Naive thymus-derived CD4-positive, alpha-beta T cell (primary cell): ENCODE data around the gene AKAP13. TPM values are rescaled to one million over a fixed set of nuclear protein-coding genes. Genes with fewer than 3 reads are reported as not detected.

ENCODE experiments used
- ATAC-seq: fragments of 150-1000 bp; cut with Tn5 transposase; 2 replicates; pipeline ENCODE4 v1.10.0; 2021; ENCODE audit warnings: mild to moderate bottlenecking, moderate library complexity
- CTCF ChIA-PET: fragments of 350-600 bp; sonication (Branson Sonifier 250); formaldehyde crosslinking; loops from one replicate; lab custom pipeline; 2021; ENCODE audit warnings: antibody characterized with exemption; lab: Charles Lee
- POLR2A ChIA-PET: fragments of 350-600 bp; sonication (Branson Sonifier 250); formaldehyde crosslinking; loops from one replicate; lab custom pipeline; 2021; ENCODE audit warnings: antibody characterized with exemption, inconsistent platforms; lab: Charles Lee
- DNase-seq, 9 donors: peaks; one replicate each; pipeline versions ENCODE4 v3.0.0 to v3.0.0-alpha.2; 2020 to 2022; ENCODE audit warnings: mixed read lengths in 1 of 9
- H3K27ac ChIP-seq: one replicate; pipeline ENCODE4 v1.7.0; 2013; ENCODE audit warnings: mild to moderate bottlenecking, low read depth, low read length, moderate library complexity
- H3K27me3 ChIP-seq, 2 donors: one replicate each; pipeline ENCODE4 v1.7.0; 2013; ENCODE audit warnings: low read length in 2 of 2, mild to moderate bottlenecking in 2 of 2, moderate library complexity in 2 of 2; ENCODE audit not compliant: control insufficient read depth in 2 of 2, insufficient read depth in 2 of 2
- H3K36me3 ChIP-seq, 3 experiments: 1 replicate in 2 of 3; 2 replicates in 1 of 3; pipeline ENCODE4 v1.7.0; 2013; ENCODE audit warnings: low read length in 3 of 3, mild to moderate bottlenecking in 3 of 3, moderate library complexity in 1 of 3; ENCODE audit not compliant: insufficient read depth in 3 of 3, control insufficient read depth in 2 of 3
- H3K4me1 ChIP-seq, 2 donors: one replicate each; pipeline ENCODE4 v1.7.0; 2013; ENCODE audit warnings: low read length in 2 of 2, mild to moderate bottlenecking in 2 of 2, moderate library complexity in 1 of 2; ENCODE audit not compliant: control insufficient read depth in 2 of 2, insufficient read depth in 2 of 2
- H3K4me3 ChIP-seq: 2 replicates; pipeline ENCODE4 v1.7.0; 2013; ENCODE audit warnings: mild to moderate bottlenecking, low read length
- H3K9me3 ChIP-seq, 3 experiments: 1 replicate in 2 of 3; 2 replicates in 1 of 3; pipeline ENCODE4 v1.7.0; 2013; ENCODE audit warnings: low read length in 3 of 3; ENCODE audit not compliant: control insufficient read depth in 2 of 3
- H3K27ac Mint-ChIP-seq, 9 donors: one replicate each; pipeline ENCODE4 v1.8.0; 2020 to 2022; ENCODE audit warnings: mixed read lengths in 9 of 9, mild to moderate bottlenecking in 8 of 9, moderate library complexity in 5 of 9, inconsistent platforms in 2 of 9
- H3K27me3 Mint-ChIP-seq, 5 donors: one replicate each; pipeline ENCODE4 v1.8.0; 2021 to 2022; ENCODE audit warnings: mixed read lengths in 5 of 5, mild to moderate bottlenecking in 1 of 5
- H3K36me3 Mint-ChIP-seq, 5 donors: one replicate each; pipeline ENCODE4 v1.8.0; 2020 to 2022; ENCODE audit warnings: mixed read lengths in 5 of 5, mild to moderate bottlenecking in 3 of 5, inconsistent platforms in 1 of 5
- H3K4me1 Mint-ChIP-seq, 7 donors: one replicate each; pipeline ENCODE4 v1.8.0; 2020 to 2022; ENCODE audit warnings: mixed read lengths in 7 of 7, mild to moderate bottlenecking in 3 of 7, inconsistent platforms in 1 of 7
- H3K4me3 Mint-ChIP-seq, 10 donors: one replicate each; pipeline ENCODE4 v1.8.0; 2020 to 2022; ENCODE audit warnings: mild to moderate bottlenecking in 10 of 10, mixed read lengths in 10 of 10, moderate library complexity in 6 of 10, inconsistent platforms in 2 of 10
- H3K9me3 Mint-ChIP-seq, 11 donors: one replicate each; pipeline ENCODE4 v1.8.0; 2020 to 2022; ENCODE audit warnings: mixed read lengths in 11 of 11, mild to moderate bottlenecking in 4 of 11, inconsistent platforms in 1 of 11, moderate library complexity in 1 of 11
- intact Hi-C, 2 donors: fragments of 100-400 bp; cut with micrococcal nuclease; formaldehyde crosslinking; loops; one replicate each; pipeline ENCODE4 v1.15.1; 2023
- polyA plus RNA-seq, 2 donors: library from polyadenylated mRNA; unstranded; fragments of 300-500 nt; fragmentation: Illumina TruSeq; gene quantifications; one replicate each; pipeline ENCODE4 v1.2.3, GENCODE V29; 2021
- total RNA-seq, 6 experiments: library from RNA in 5 of 6; stranded (reverse) in 5 of 6; gene quantifications; 1 replicate in 5 of 6; 2 replicates in 1 of 6; pipeline ENCODE4 v1.2.3 and lab custom pipeline; 2021 to 2026

The AKAP13 gene
- total and polyA plus RNA-seq, 7 experiments from 2014 or later, result 108 to 400 (median 231) TPM

DNA sequence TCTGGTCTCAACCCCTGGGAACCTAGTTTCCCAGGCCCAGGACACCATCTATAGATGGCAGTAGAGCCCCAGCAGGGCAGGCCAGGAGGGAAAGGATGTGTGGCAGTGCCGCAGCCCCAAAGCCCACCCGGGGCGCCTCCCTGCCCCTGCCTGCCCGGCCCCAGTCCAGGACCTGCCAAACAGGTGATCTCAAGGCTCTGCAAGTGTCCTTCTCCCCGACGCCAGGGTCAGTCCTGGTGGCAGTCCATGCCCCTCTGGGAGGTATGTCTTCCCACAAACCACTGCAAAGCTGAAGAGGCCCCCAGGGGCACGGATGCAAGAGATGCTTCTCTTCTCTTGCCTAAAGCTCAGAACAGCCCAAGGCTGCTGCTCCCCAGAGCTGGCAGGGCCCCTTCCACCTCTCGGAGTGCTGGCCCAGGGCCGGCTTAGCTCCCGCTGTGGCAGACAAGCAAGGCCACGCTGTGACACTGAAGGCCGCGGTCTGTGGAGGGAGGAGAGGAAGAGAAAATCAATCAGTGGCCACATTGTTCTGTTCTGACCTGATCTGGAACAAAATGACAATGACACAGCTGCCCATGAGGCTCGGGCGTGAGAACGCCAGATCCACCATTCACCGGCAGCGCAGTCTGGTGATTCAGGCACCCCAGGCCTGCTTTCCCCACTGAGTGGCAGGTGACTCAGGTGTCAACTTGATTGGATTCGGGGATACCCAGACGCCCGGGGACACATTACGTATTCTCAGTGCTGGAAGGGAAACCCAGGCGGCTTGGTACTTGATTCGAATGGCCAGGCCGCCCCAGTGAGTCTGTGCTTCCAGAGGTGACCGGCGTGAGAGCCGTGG is 380.3 kb downstream of the AKAP13 start:
- no peak for ATAC-seq
- Mint-ChIP-seq H3K27ac (no peak overlapping the region), H3K9me3 (no peaks in the 10 kb centered on the region), H3K27me3 (no peaks in the 10 kb centered on the region), H3K36me3 (peaks cover 0 to 24% (median 0%) of the 10 kb centered on the region in 5 donors), H3K4me1 (peaks cover 0 to 6% (median 3%) of the 10 kb centered on the region in 7 donors), H3K4me3 (no peak overlapping the region)
- H3K9me3 ChIP-seq, result no peaks in the 10 kb centered on the region
- H3K27me3 ChIP-seq, result no peaks in the 10 kb centered on the region
- CTCF ChIA-PET, result interaction anchor here (1.0 kb wide), 2 partner anchors 13 to 80 kb away, joined by 3 read pairs; no protein-coding TSS in a partner anchor
- intact Hi-C loops, result loop anchor here (1.0 kb wide), 1 partner anchor 80 kb away; no protein-coding TSS in a partner anchor
- no peak for DNase-seq
- no peak overlapping the region for H3K27ac ChIP-seq
- POLR2A ChIA-PET, result no interaction called here
- no peaks in the 10 kb centered on the region for H3K4me1 ChIP-seq
- H3K4me3 ChIP-seq, result no peak overlapping the region
- peaks cover 0 to 68% (median 0%) of the 10 kb centered on the region in 3 experiments for H3K36me3 ChIP-seq

DNA sequence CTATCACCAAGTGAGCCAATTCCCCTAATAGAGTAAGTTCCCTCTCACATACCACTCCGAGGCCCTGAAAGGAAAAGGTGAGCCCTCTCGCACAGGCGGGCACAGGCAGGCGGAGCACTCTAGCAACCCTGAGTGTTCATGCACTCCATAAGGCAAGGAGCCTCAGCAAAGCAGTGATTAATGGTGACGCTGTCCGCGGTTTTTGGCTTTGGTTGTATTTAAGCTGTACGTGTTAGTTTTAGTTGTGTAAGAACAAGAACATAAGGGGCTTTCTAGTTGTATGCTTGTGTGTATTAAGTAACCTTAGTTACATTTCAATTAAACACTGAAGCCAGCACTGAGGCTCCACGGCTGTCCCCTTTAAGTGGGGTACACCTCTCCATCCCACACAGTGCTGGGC is 381.2 kb downstream of the AKAP13 start:
- CTCF ChIA-PET, result interaction anchor here (0.6 to 1.0 kb wide), 2 partner anchors 12 to 140 kb away, joined by 3 read pairs; no protein-coding TSS in a partner anchor
- no peak for DNase-seq
- Histone ChIP-seq H3K27me3 (no peaks in the 10 kb centered on the region), H3K9me3 (no peaks in the 10 kb centered on the region), H3K36me3 (peaks cover 0 to 68% (median 0%) of the 10 kb centered on the region in 3 experiments), H3K27ac (no peak overlapping the region), H3K4me3 (no peak overlapping the region), H3K4me1 (no peaks in the 10 kb centered on the region)
- H3K4me3 Mint-ChIP-seq, result no peak overlapping the region
- peak overlapping the region in 1 of 9 donors; percentile 66 for H3K27ac Mint-ChIP-seq
- peaks cover 0 to 1% (median 0%) of the 10 kb centered on the region in 11 donors for H3K9me3 Mint-ChIP-seq
- peaks cover 0 to 24% (median 0%) of the 10 kb centered on the region in 5 donors for H3K36me3 Mint-ChIP-seq
- H3K4me1 Mint-ChIP-seq, result peaks cover 0 to 13% (median 6%) of the 10 kb centered on the region in 7 donors
- intact Hi-C loops, result no loop called here
- POLR2A ChIA-PET, result interaction anchor here (0.7 kb wide), 1 partner anchor 79 kb away, joined by 4 read pairs; no protein-coding TSS in a partner anchor
- no peaks in the 10 kb centered on the region for H3K27me3 Mint-ChIP-seq
- ATAC-seq, result no peak

DNA sequence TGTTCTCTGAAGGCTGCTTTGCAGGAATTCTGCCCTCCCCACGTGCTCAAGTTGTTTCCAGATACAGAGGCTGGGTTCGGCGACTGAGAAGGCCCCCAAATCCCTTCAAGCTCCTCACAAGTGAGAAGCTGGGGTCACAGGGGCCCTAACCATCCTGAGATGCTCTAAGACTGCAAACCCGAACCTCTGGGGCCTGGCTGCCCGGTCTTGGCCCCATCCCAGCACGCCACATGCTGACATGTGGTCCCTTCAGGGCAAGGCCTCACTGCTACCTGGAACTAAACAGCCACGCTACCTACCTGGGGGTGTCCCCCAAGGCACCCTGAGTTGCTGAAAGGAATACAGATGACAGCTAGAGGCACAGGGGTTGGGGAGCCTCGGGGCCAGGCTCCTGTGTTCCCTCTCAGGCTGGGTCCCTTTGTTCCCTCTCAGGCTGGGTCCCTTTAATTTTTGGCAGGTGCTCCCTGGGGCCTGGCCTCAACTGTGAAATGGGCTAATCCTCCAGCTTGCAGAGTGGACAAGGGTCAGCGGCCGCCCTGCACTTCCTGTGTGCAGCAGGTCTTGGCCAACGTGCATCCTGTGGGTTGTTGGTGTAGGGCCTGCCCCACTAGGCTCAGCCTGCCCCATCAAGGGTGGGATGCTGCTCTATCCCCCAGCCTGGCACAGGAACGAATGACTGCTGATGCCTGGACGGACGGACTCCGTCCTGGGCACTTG is 381.8 kb downstream of the AKAP13 start:
- H3K27me3 Mint-ChIP-seq, result no peaks in the 10 kb centered on the region
- no peaks in the 10 kb centered on the region for H3K9me3 ChIP-seq
- H3K27ac Mint-ChIP-seq, result peak overlapping the region in 1 of 9 donors; percentile 66
- no peak overlapping the region for H3K4me3 ChIP-seq
- ChIA-PET CTCF (interaction anchor here (0.6 kb wide), 1 partner anchor 140 kb away, joined by 3 read pairs; no protein-coding TSS in a partner anchor), POLR2A (interaction anchor here (0.7 kb wide), 1 partner anchor 78 kb away, joined by 4 read pairs; no protein-coding TSS in a partner anchor)
- H3K9me3 Mint-ChIP-seq, result peaks cover 0 to 1% (median 0%) of the 10 kb centered on the region in 11 donors
- intact Hi-C loops, result no loop called here
- H3K4me1 Mint-ChIP-seq, result peaks cover 0 to 15% (median 6%) of the 10 kb centered on the region in 7 donors
- H3K27me3 ChIP-seq, result no peaks in the 10 kb centered on the region
- H3K4me1 ChIP-seq, result no peaks in the 10 kb centered on the region
- DNase-seq (no peak), ATAC-seq (no peak)
- H3K27ac ChIP-seq, result no peak overlapping the region
- peaks cover 0 to 68% (median 0%) of the 10 kb centered on the region in 3 experiments for H3K36me3 ChIP-seq
- no peak overlapping the region for H3K4me3 Mint-ChIP-seq
- peaks cover 0 to 25% (median 0%) of the 10 kb centered on the region in 5 donors for H3K36me3 Mint-ChIP-seq

DNA sequence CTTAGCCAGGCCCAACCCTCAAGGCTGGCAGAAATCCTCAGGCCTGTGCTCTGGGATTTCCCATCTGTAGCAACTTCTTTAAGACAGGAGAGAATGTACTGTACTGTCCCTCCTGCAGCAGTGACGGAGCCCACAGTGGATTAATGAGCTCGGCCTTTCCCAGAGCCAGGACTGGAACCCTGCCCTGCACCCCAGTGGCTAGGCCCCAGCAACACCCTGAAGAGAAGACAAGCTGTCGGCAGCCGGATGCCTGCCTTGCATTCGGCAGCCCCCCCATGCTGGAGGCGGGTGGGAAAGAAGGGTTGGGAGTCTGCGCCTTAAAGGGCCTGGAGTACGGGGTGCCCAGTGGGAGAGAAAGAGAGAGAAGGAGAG is 382.3 kb downstream of the AKAP13 start:
- POLR2A ChIA-PET, result interaction anchor here (0.6 kb wide), 1 partner anchor 15 kb away, joined by 3 read pairs; no protein-coding TSS in a partner anchor
- ATAC-seq (no peak), DNase-seq (no peak)
- Mint-ChIP-seq H3K4me1 (peaks cover 0 to 19% (median 5%) of the 10 kb centered on the region in 7 donors), H3K27me3 (no peaks in the 10 kb centered on the region), H3K4me3 (no peak overlapping the region), H3K36me3 (peaks cover 0 to 29% (median 0%) of the 10 kb centered on the region in 5 donors), H3K9me3 (peaks cover 0 to 1% (median 0%) of the 10 kb centered on the region in 11 donors), H3K27ac (peak overlapping the region in 1 of 9 donors; percentile 23)
- no peaks in the 10 kb centered on the region for H3K27me3 ChIP-seq
- H3K4me1 ChIP-seq, result no peaks in the 10 kb centered on the region
- H3K4me3 ChIP-seq, result no peak overlapping the region
- H3K27ac ChIP-seq, result no peak overlapping the region
- CTCF ChIA-PET, result no interaction called here
- no peaks in the 10 kb centered on the region for H3K9me3 ChIP-seq
- H3K36me3 ChIP-seq, result peaks cover 0 to 73% (median 0%) of the 10 kb centered on the region in 3 experiments
- intact Hi-C loops, result no loop called here

DNA sequence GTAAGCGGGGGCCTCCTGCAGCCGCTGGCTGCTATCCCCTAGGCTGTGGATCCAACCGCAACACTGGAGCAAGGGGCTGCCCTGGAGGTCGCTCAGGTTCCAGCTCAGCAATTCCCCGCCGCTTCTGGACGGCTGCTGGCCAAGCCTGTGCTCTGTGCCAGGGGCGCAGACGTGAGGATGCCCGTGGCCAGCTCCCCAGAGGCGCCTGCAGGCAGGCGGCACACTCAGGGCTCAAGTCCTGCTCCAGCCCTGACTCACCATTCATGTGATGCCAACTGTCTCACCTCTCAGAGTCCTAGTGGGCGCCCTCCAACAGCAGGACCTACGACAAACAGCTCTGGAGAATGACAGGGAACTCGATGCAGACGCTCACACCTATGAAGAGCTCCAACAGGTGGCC is 382.8 kb downstream of the AKAP13 start:
- no peaks in the 10 kb centered on the region for H3K4me1 ChIP-seq
- POLR2A ChIA-PET, result interaction anchor here (0.6 kb wide), 1 partner anchor 15 kb away, joined by 3 read pairs; no protein-coding TSS in a partner anchor
- peaks cover 0 to 69% (median 0%) of the 10 kb centered on the region in 3 experiments for H3K36me3 ChIP-seq
- Mint-ChIP-seq H3K36me3 (peaks cover 0 to 28% (median 0%) of the 10 kb centered on the region in 5 donors), H3K4me3 (no peak overlapping the region), H3K27ac (no peak overlapping the region), H3K9me3 (peaks cover 0 to 1% (median 0%) of the 10 kb centered on the region in 11 donors), H3K4me1 (peaks cover 0 to 19% (median 5%) of the 10 kb centered on the region in 7 donors), H3K27me3 (no peaks in the 10 kb centered on the region)
- no peaks in the 10 kb centered on the region for H3K9me3 ChIP-seq
- ATAC-seq (no peak), DNase-seq (no peak)
- H3K27me3 ChIP-seq, result no peaks in the 10 kb centered on the region
- no peak overlapping the region for H3K4me3 ChIP-seq
- CTCF ChIA-PET, result no interaction called here
- intact Hi-C loops, result no loop called here
- H3K27ac ChIP-seq, result no peak overlapping the region
